Left lung (tissue), 10 donors: ENCODE data around the gene GRAMD4. TPM values are rescaled to one million over a fixed set of nuclear protein-coding genes. Genes with fewer than 3 reads are reported as not detected.
A peak's percentile ranks its signal among the peaks of the same experiment; 100 is the strongest.

ENCODE experiments used
- ATAC-seq: fragments of 200-7000 bp; cut with Tn5 transposase; one replicate; pipeline ENCODE4 v1.9.1; 2020; ENCODE audit warnings: moderate library complexity
- DNase-seq, 4 donors: peaks; one replicate each; pipeline ENCODE4 v3.0.0-alpha.2; 2013 to 2020
- H3K27ac ChIP-seq, 2 donors: fragments of 200-600 bp; sonication (generic) in 1 of 2; one replicate each; pipeline versions ENCODE4 v1.5.0 to v1.8.0; 2020 to 2021
- H3K27me3 ChIP-seq, 2 donors: fragments of 200-600 bp; sonication (generic) in 1 of 2; one replicate each; pipeline versions ENCODE4 v1.5.0 to v1.8.0; 2020 to 2021
- H3K36me3 ChIP-seq, 2 donors: fragments of 200-600 bp; sonication (generic) in 1 of 2; one replicate each; pipeline versions ENCODE4 v1.5.0 to v1.8.0; 2020 to 2021
- H3K4me1 ChIP-seq, 2 donors: fragments of 200-600 bp; one replicate each; pipeline ENCODE4 v1.8.0; 2021
- H3K4me3 ChIP-seq, 2 donors: fragments of 200-600 bp; sonication (generic) in 1 of 2; one replicate each; pipeline versions ENCODE4 v1.5.0 to v1.8.0; 2020 to 2021; ENCODE audit warnings: mild to moderate bottlenecking in 1 of 2
- H3K9me3 ChIP-seq, 2 donors: fragments of 200-600 bp; sonication (generic) in 1 of 2; one replicate each; pipeline versions ENCODE4 v1.5.0 to v1.8.0; 2020 to 2021
- CTCF ChIP-seq, 2 donors: fragments of 200-600 bp; sonication (generic) in 1 of 2; IDR thresholded peaks; one replicate each; pipeline versions ENCODE4 v1.5.0 to v1.8.0; 2021; ENCODE audit warnings: antibody characterized with exemption in 2 of 2
- intact Hi-C, 2 donors: fragments of 100-400 bp; cut with DNase I; formaldehyde crosslinking; loops; one replicate each; pipeline versions ENCODE4 v1.11.2 to v1.14.2; 2022
- polyA plus RNA-seq, 6 donors: library from polyadenylated mRNA; unstranded; fragments of 120-200 nt; gene quantifications; one replicate each; pipeline ENCODE4 v1.2.1, GENCODE V29; 2013; ENCODE audit not compliant: insufficient read length in 6 of 6
- total RNA-seq, 2 donors: library from RNA; stranded (reverse); fragmentation: NEBNext Ultra II Directional; extraction: Animal tissue kit (Norgen Biotek cat#: 25700); gene quantifications; one replicate each; pipeline ENCODE4 v1.2.1, GENCODE V29; 2021
- donor health status: DM: no; HTN: yes; CAD: no.
- donor health status: DM: no; HTN: no; CAD: no.

GRAMD4 gene
- total and polyA plus RNA-seq, 8 donors = 25.2 to 78.2 (median 36.6) TPM

DNA sequence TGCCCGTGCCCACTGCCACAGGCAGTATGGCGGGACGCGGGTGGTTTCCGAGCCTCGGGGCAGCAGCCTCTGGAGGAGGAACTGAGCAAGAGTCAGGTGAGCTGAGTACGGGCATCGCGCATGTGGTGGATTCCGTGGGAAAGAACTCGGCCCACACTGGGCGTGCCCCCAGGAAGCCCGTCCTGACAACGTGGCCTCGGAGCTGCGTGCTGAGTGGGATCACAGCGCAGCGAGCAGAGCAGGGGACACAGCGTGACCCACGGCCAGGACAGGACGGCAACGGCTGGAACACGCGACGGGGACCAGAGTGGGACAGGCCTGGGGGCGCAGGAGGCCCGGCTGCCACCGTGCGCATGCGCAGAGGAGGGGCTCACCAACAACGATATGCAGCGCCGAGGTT lies 81.1 kb downstream of the GRAMD4 start:
- intact Hi-C loops = no loop called here

DNA sequence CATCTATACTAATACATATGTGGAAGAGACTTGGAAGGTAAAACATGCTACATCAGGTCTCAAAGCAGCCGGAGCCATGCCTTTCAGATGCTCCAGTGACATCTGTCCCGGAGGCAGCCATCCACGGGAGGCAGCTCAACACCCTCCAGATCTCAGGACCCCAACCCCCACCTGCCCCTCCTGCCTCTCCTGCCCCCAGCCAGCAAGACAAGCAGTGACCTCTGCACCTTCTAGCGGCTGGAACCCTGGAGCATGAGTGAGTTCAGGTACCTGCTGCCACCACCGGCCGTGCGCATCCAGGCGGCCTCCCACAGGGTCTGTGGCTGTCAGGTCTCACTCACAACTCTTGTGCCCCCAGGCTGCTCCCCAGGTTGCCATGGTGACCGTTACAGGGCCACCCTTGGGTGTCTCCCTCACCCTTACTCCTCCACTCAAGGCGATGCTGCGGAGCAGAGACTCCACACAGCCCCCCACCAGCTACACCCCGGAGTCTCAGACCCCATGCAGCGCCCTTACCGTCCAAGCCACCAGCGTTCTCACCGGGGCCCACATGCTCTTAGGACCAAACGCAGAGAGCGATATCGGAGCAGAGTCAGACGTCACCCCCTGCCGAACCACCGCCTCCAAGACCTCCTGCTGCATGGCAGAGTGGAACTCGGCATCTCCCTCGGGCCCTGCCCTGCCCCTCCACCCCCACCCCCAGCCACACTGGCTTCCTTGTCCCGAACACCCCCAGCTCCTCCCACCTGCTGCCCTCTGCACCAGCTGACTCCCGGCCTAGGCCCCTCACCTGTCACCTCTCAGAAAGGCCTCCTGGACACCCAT lies 83.2 kb downstream of the GRAMD4 start:
- Histone ChIP-seq H3K27me3 (no peaks in the 10 kb centered on the region), H3K4me3 (no peak overlapping the region), H3K9me3 (no peaks in the 10 kb centered on the region), H3K4me1 (no peaks in the 10 kb centered on the region), H3K36me3 (peaks cover 0 to 96% of the 10 kb centered on the region in 2 donors), H3K27ac (no peak overlapping the region)
- TF ChIP-seq CTCF (IDR thresholded peaks at IDR 0.05) = no peak
- intact Hi-C loops = no loop called here
- no peak for ATAC-seq
- peak in 1 of 4 donors; percentile 59 for DNase-seq

More for the DNA sequence above, 81.1 kb downstream of the GRAMD4 start:
- no peaks in the 10 kb centered on the region for H3K27me3 ChIP-seq
- H3K27ac ChIP-seq = no peak overlapping the region
- no peaks in the 10 kb centered on the region for H3K4me1 ChIP-seq
- H3K9me3 ChIP-seq = no peaks in the 10 kb centered on the region
- ATAC-seq = no peak
- H3K4me3 ChIP-seq = no peak overlapping the region
- DNase-seq = peak in 1 of 4 donors; percentile 75
- TF ChIP-seq CTCF (IDR thresholded peaks at IDR 0.05) = no peak
- H3K36me3 ChIP-seq = peaks cover 0 to 96% of the 10 kb centered on the region in 2 donors

DNA sequence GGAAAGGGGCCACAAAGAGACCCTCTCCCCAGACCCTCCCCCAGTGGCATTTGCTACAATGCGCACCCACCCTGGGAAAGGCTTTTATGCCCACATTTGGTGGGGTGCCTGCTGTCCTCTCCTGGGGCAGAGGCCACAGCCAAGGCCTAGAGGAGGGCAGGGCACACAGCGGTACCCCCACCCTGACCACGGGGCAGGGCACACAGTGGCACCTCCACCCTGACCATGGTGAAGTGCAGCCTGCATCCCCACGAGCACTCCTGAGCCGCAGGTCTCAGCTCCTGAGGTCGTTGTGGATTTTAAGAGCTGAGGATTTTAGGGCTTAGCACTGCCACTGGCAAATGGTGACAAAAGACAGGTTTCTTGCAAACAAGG lies 83.8 kb downstream of the GRAMD4 start:
- Histone ChIP-seq H3K9me3 (no peaks in the 10 kb centered on the region), H3K27ac (no peak overlapping the region), H3K4me1 (no peaks in the 10 kb centered on the region), H3K36me3 (peaks cover 0 to 96% of the 10 kb centered on the region in 2 donors), H3K4me3 (no peak overlapping the region), H3K27me3 (no peaks in the 10 kb centered on the region)
- intact Hi-C loops = no loop called here
- no peak for TF ChIP-seq CTCF (IDR thresholded peaks at IDR 0.05)
- ATAC-seq (no peak), DNase-seq (peak in 1 of 4 donors; percentile 53)

DNA sequence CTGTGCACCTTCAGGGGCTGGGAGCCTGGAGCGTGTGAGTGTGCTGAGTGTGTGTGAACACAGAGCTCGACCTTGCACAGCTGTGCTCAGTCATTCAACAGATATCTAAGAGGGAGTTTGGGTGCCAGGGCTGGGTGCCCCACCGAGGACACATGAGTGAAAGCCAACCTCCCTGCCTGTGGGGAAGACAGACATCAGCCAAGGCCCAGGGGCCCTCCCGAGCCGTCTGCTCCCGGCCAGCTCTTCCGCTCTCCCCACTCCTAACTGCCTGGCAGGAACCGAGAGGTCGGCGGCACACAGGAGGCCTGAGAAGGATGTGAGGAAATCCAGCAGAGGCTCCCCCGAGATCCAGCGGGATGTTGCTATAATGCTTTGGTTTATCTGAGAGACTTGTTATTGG lies 85.9 kb downstream of the GRAMD4 start:
- ATAC-seq (no peak), DNase-seq (peak in 1 of 4 donors; percentile 55)
- Histone ChIP-seq H3K27ac (no peak overlapping the region), H3K36me3 (peaks cover 0 to 96% of the 10 kb centered on the region in 2 donors), H3K4me3 (no peak overlapping the region), H3K27me3 (no peaks in the 10 kb centered on the region), H3K9me3 (no peaks in the 10 kb centered on the region), H3K4me1 (no peaks in the 10 kb centered on the region)
- no peak for TF ChIP-seq CTCF (IDR thresholded peaks at IDR 0.05)
- intact Hi-C loops = no loop called here

- TF ChIP-seq CTCF (IDR thresholded peaks at IDR 0.05) = no peak
- H3K36me3 ChIP-seq = peaks cover 0 to 98% of the 10 kb centered on the region in 2 donors
- H3K4me3 ChIP-seq = no peak overlapping the region
- H3K27ac ChIP-seq = no peak overlapping the region
- DNase-seq = peak in 1 of 4 donors; percentile 55
- no peaks in the 10 kb centered on the region for H3K9me3 ChIP-seq
- intact Hi-C loops = no loop called here
- no peaks in the 10 kb centered on the region for H3K27me3 ChIP-seq
- no peaks in the 10 kb centered on the region for H3K4me1 ChIP-seq
- no peak for ATAC-seq
Observed at GRCh38 chr22:46707305-46707704, 87.1 kb downstream of the GRAMD4 start.
